Stimulated activated CD8-positive, alpha-beta memory T cell treated with anti-CD3 and anti-CD28 coated beads, Interleukin-2, amount 100 ng/mL, for 48 hours (primary cell): ENCODE measurements around the gene FAM32A.

ENCODE experiments used
- DNase-seq, 2 donors: peaks; one replicate each; pipeline ENCODE4 v3.0.0-alpha.2; 2020; ENCODE audit warnings: low read depth in 2 of 2

FAM32A gene

GRCh38 chr19:16225279-16226183, 40.3 kb downstream of the FAM32A start:
- DNase-seq = no peak

GRCh38 chr19:16226184-16226591, 41.0 kb downstream of the FAM32A start:
- no peak for DNase-seq

GRCh38 chr19:16226878-16227836, 41.9 kb downstream of the FAM32A start:
- no peak for DNase-seq

- no peak for DNase-seq
Measured at GRCh38 chr19:16227837-16228636, 42.8 kb downstream of the FAM32A start.

- no peak for DNase-seq
Measured at GRCh38 chr19:16228637-16229321, 43.6 kb downstream of the FAM32A start.

- DNase-seq = no peak
Measured at GRCh38 chr19:16229322-16229641, 44.1 kb downstream of the FAM32A start.

GRCh38 chr19:16232127-16232526, 46.9 kb downstream of the FAM32A start:
- DNase-seq = no peak

- DNase-seq = no peak
Measured at GRCh38 chr19:16232568-16232967, 47.4 kb downstream of the FAM32A start.

GRCh38 chr19:16233081-16233776, 48.0 kb downstream of the FAM32A start:
- DNase-seq = no peak

GRCh38 chr19:16233836-16234551, 48.8 kb downstream of the FAM32A start:
- no peak for DNase-seq

- DNase-seq = no peak
Measured at GRCh38 chr19:16234552-16235445, 49.6 kb downstream of the FAM32A start.

- DNase-seq = no peak
Measured at GRCh38 chr19:16235811-16236652, 50.8 kb downstream of the FAM32A start.
